HG03565 (cell line): ENCODE measurements around the gene LGALS3.

Experiments used
- ATAC-seq: cut with Tn5 transposase; IDR thresholded peaks from one replicate; pipeline ENCODE4 v1.9.1; 2021; ENCODE audit warnings: mild to moderate bottlenecking, moderate library complexity; ENCODE audit not compliant: unreplicated experiment

Gene LGALS3

GRCh38 chr14:55114720-55115119 lies 14.3 kb upstream of the LGALS3 start:
- ATAC-seq, result no peak

GRCh38 chr14:55115460-55115859 lies 13.6 kb upstream of the LGALS3 start:
- ATAC-seq, result no peak

- no peak for ATAC-seq
Measured at GRCh38 chr14:55115861-55116245, 13.2 kb upstream of the LGALS3 start.

- no peak for ATAC-seq
Measured at GRCh38 chr14:55116246-55117030, 12.6 kb upstream of the LGALS3 start.

GRCh38 chr14:55117803-55118441 lies 11.1 kb upstream of the LGALS3 start:
- ATAC-seq, result no peak

- ATAC-seq, result no peak
Measured at GRCh38 chr14:55118761-55119160, 10.3 kb upstream of the LGALS3 start.

- ATAC-seq, result no peak
Measured at GRCh38 chr14:55120571-55121495, 8.2 kb upstream of the LGALS3 start.

GRCh38 chr14:55121628-55122439 lies 7.2 kb upstream of the LGALS3 start:
- ATAC-seq, result no peak

- no peak for ATAC-seq
Measured at GRCh38 chr14:55122440-55122986, 6.5 kb upstream of the LGALS3 start.

GRCh38 chr14:55123101-55123500 lies 6.0 kb upstream of the LGALS3 start:
- no peak for ATAC-seq

- ATAC-seq, result no peak
Measured at GRCh38 chr14:55123852-55124639, 5.0 kb upstream of the LGALS3 start.

GRCh38 chr14:55124774-55125386 lies 4.2 kb upstream of the LGALS3 start:
- ATAC-seq, result no peak

GRCh38 chr14:55125403-55125802 lies 3.6 kb upstream of the LGALS3 start:
- no peak for ATAC-seq

GRCh38 chr14:55126034-55126433 lies 3.0 kb upstream of the LGALS3 start:
- no peak for ATAC-seq

- no peak for ATAC-seq
Measured at GRCh38 chr14:55126932-55127459, 2.1 kb upstream of the LGALS3 start.

GRCh38 chr14:55127460-55127951 lies 1.5 kb upstream of the LGALS3 start:
- no peak for ATAC-seq

GRCh38 chr14:55128386-55129085 lies 516 bp upstream of the LGALS3 start:
- ATAC-seq, result no peak
